HuH-7.5 (cell line): Measurements from ENCODE around the gene FAM98B.
"Not testable (repeated sequence)": the region's sequence is repeated elsewhere in the genome, so short reads cannot be mapped to it uniquely, and the experiment has no call there.

Source experiments
- DNase-seq: peaks from one replicate; pipeline ENCODE4 v3.0.0; 2011; ENCODE audit warnings: low spot score

FAM98B gene

GRCh38 chr15:38453971-38454695, at the start of gene FAM98B:
TSS of gene FAM98B (plus strand) at chr15:38454127. CDS start at chr15:38454162, 35 bp downstream.
- peak; percentile 37 for DNase-seq

- no peak for DNase-seq
These were observed 47.5 kb upstream of the FAM98B start for GRCh38 chr15:38406436-38406835.

- DNase-seq, result no peak
These were observed 45.4 kb upstream of the FAM98B start for GRCh38 chr15:38408576-38408975.

- no peak for DNase-seq
These were observed 42.0 kb upstream of the FAM98B start for GRCh38 chr15:38411902-38412301.

GRCh38 chr15:38412466-38412865, 41.5 kb upstream of the FAM98B start:
- DNase-seq, result no peak

GRCh38 chr15:38414357-38414756, 39.6 kb upstream of the FAM98B start:
- DNase-seq, result peak; percentile 22

- no peak for DNase-seq
These were observed 32.7 kb upstream of the FAM98B start for GRCh38 chr15:38421069-38421690.

GRCh38 chr15:38424101-38424552, 29.8 kb upstream of the FAM98B start:
- DNase-seq, result no peak

- no peak for DNase-seq
These were observed 28.7 kb upstream of the FAM98B start for GRCh38 chr15:38425269-38425668.

- DNase-seq, result no peak
These were observed 26.5 kb upstream of the FAM98B start for GRCh38 chr15:38427380-38427779.

- DNase-seq, result no peak
These were observed 23.7 kb upstream of the FAM98B start for GRCh38 chr15:38430106-38430760.

GRCh38 chr15:38436993-38437392, 16.9 kb upstream of the FAM98B start:
- no peak for DNase-seq

- not testable (repeated sequence) for DNase-seq
These were observed 16.3 kb upstream of the FAM98B start for GRCh38 chr15:38437603-38438002.

GRCh38 chr15:38438031-38438986, 15.6 kb upstream of the FAM98B start:
- no peak for DNase-seq

- no peak for DNase-seq
These were observed 13.4 kb upstream of the FAM98B start for GRCh38 chr15:38440353-38441129.

GRCh38 chr15:38441130-38441519, 12.8 kb upstream of the FAM98B start:
- no peak for DNase-seq

- DNase-seq, result no peak
These were observed 766 bp downstream of the FAM98B start for GRCh38 chr15:38454696-38455090.

- DNase-seq, result no peak
These were observed 1.2 kb downstream of the FAM98B start for GRCh38 chr15:38455092-38455491.

GRCh38 chr15:38458646-38459045, 4.7 kb downstream of the FAM98B start:
- no peak for DNase-seq

GRCh38 chr15:38459480-38459879, 5.6 kb downstream of the FAM98B start:
- DNase-seq, result no peak

- no peak for DNase-seq
These were observed 6.6 kb downstream of the FAM98B start for GRCh38 chr15:38460543-38460942.
